Left kidney (tissue), 1 donor: ENCODE results near the gene FNDC7. TPM values are rescaled to one million over a fixed set of nuclear protein-coding genes. Genes with fewer than 3 reads are reported as not detected.

Source experiments
- polyA plus RNA-seq: library from polyadenylated mRNA; unstranded; fragments of 120-200 nt; gene quantifications from one replicate; pipeline ENCODE4 v1.2.1, GENCODE V29; 2013; ENCODE audit not compliant: insufficient read length

Gene FNDC7
- polyA plus RNA-seq, 1 donor, result 0.03 TPM

Other genes starting within 250 kb of the FNDC7 start
- gene EEIG2, start 152.8 kb upstream of the FNDC7 start, polyA plus RNA-seq, result 21.2 TPM
- gene HENMT1, start 51.8 kb upstream of the FNDC7 start, polyA plus RNA-seq, result 14.1 TPM
- gene PRPF38B, start 20.6 kb upstream of the FNDC7 start, polyA plus RNA-seq, result 104 TPM
- 85.0 TPM for gene STXBP3, start 33.8 kb downstream of the FNDC7 start, polyA plus RNA-seq
- not detected for gene AKNAD1, start 144.2 kb downstream of the FNDC7 start, polyA plus RNA-seq
- gene GPSM2, start 164.1 kb downstream of the FNDC7 start, polyA plus RNA-seq, result 25.6 TPM